ENCODE results near the gene TGFBR3L.

The TGFBR3L gene

DNA sequence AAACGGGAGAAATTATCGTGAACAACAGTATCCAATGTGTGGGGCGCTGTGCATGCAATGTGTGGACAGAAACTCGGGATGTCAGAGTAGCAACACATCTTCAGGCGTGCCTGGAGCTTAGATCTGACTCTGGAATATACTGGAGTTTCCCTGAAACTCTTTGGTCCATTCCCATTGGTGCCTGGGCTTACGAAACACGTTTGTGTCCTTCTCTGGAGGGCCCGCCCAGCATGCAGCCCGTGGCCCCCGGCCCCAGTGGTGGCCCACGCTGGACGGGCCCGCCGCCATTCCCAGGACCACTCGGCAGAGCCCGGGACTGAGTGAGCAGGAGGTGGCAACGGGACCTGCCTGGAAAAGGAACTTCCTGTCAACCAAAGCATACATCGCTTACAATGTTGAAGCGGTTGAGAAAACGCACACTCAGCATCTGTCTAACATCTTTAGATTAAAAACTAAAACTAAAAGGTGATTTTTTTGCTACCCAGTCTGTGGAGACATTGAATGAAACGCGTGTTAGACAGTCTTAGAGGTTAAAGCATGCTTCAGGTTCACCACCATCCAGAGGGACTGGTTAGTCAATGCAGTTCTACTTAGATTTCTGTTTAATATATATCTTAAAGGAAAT, 48.1 kb downstream of the TGFBR3L start:
- no peak overlapping the region for H3K4me3 Mint-ChIP-seq
- H3K36me3 Mint-ChIP-seq (ENCODE audit: insufficient read depth) = peaks cover 38% of the 10 kb centered on the region
- no peak overlapping the region for H3K27ac Mint-ChIP-seq

DNA sequence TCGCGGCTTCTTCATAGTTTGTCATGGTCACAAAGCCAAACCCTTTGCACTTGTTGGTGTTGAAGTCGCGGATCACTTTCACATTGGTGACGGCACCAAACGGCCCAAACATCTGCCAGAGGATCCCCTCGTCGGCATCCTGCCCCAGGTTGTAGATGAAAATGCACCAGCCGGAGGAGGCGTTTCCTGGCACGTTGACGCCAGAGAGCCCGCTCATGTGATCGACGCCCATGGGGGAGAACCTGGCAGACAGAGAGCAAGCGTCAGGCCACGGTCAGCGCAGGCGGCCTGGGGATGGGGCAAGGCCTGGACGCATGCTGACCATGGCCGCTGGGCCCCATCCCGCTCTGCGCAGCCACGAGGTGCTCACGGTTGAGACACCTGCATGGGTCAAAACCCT, 48.9 kb downstream of the TGFBR3L start:
- no peak overlapping the region for H3K27ac Mint-ChIP-seq
- no peaks in the 10 kb centered on the region for H3K4me1 Mint-ChIP-seq (ENCODE audit: low read depth in 2 of 2)
- no peaks in the 10 kb centered on the region for H3K9me3 Mint-ChIP-seq
- ATAC-seq (replicated peaks) (no peak), DNase-seq (no peak)
- H3K27me3 Mint-ChIP-seq = no peaks in the 10 kb centered on the region
- H3K36me3 Mint-ChIP-seq (ENCODE audit: insufficient read depth) = peaks cover 39% of the 10 kb centered on the region
- no peak overlapping the region for H3K4me3 Mint-ChIP-seq

More for the DNA sequence above, 48.1 kb downstream of the TGFBR3L start:
- Mint-ChIP-seq H3K27me3 (no peaks in the 10 kb centered on the region), H3K4me1 (ENCODE audit: low read depth in 2 of 2) (no peaks in the 10 kb centered on the region), H3K9me3 (no peaks in the 10 kb centered on the region)
- no peak for DNase-seq
- no peak for ATAC-seq (replicated peaks)

DNA sequence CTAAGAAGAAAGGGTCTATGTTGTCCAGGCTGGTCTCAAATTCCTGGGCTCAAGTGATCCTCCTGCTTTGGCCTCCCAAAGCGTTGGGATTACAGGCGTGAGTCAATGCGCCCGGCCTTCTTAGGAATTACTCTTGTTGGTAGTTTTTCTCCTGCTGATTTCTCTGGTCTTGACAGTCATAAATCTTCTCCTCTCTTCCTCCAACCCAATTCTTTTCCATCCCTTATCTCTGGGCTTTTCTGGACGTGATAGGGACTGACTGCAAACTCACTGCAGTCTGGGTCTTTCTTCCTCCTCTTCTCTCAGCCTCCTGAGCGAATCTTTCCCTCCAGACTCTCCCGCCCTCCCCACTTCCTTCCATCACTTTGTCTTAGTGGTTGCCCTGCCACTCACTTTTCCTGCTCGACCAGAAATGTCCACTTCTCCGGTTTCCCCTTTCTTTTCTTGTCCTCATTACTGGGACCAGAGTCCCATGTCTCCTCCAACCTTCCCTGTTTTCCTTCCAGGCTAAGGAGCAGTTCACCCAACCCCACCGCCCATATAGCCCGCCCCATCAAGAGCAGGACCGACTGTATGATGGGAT, 50.7 kb downstream of the TGFBR3L start:
- Mint-ChIP-seq H3K27ac (peak overlapping the region in 1 of 2 donors; percentile 15), H3K4me1 (ENCODE audit: low read depth in 2 of 2) (no peaks in the 10 kb centered on the region), H3K36me3 (ENCODE audit: insufficient read depth) (peaks cover 45% of the 10 kb centered on the region), H3K4me3 (no peak overlapping the region), H3K27me3 (no peaks in the 10 kb centered on the region), H3K9me3 (no peaks in the 10 kb centered on the region)
- no peak for DNase-seq
- ATAC-seq (replicated peaks) = no peak

DNA sequence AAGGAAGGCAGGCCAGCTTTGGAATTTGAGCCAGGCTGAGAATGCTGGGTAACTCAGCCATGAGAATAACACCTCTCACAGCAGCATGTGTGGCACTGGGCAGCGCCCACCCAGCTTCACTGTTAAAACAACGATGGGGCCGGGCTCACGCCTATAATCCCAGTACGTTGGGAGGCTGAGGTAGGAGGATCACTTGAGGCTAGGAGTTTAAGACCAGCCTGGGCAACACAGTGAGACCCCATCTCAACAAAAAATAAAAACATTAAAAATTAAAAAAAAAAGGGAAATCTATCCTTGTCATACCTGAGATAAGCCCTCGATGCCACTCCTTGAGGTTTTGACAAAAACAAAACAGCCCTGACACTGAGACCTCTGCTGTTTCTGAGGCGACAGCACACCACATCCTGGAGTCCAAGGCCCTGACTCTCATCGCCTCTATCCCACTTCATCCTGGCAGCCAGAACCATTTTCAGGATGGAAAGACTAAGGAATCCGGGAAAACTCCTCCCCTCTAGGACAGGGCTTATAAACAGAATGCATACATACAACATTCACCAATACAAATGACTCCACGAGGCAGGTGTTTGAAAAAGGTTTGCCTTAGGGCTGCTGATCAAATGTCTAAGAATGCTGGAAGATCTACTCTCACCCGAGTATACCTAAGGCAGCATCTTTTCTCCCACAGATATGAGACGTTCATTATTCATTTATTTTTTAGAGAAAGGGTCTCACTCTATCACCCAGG, 51.5 kb downstream of the TGFBR3L start:
- no peaks in the 10 kb centered on the region for H3K9me3 Mint-ChIP-seq
- H3K36me3 Mint-ChIP-seq (ENCODE audit: insufficient read depth) = peaks cover 52% of the 10 kb centered on the region
- no peaks in the 10 kb centered on the region for H3K4me1 Mint-ChIP-seq (ENCODE audit: low read depth in 2 of 2)
- DNase-seq (no peak), ATAC-seq (replicated peaks) (no peak)
- peak overlapping the region; percentile 15 to 44 for H3K27ac Mint-ChIP-seq
- H3K4me3 Mint-ChIP-seq = no peak overlapping the region
- no peaks in the 10 kb centered on the region for H3K27me3 Mint-ChIP-seq

DNA sequence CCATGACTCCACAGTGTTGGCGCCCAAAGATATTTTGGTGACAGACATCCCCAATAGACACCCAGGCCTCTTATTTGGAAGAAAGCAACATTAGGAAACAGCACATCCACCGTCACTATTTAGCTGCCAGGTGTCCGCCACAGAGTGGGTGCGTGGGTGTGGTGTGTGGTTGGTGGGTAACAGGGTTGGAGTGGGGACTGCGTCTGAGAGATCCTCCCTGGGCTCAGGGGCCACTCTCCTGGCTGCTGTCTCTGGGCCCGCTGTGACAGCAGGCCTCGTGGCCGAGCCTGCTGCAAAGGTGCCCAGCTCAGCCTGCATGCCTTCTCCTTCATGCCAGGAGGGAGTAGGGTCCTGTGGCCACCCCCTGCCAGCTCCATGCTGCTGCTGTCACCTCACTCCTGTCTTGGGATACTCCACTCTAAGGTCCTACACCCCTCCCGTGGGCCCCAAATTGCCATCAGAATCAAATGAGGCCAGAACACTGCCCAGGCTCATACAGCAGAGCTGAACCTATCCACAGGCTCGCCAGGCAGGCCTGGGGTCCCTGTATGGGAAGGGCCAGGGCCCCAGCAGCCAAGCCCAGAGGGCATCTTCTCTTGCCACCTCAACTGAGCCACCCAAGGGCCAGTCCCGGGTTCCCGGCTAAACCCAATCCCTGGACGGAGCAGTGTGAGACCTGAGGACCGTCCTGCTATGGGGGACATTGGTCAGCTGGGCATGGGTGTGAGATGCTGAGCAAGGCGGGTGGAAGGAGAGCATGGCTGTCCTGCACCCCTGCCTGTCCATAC, 53.6 kb downstream of the TGFBR3L start:
- H3K36me3 Mint-ChIP-seq (ENCODE audit: insufficient read depth) = peaks cover 49% of the 10 kb centered on the region
- no peak for DNase-seq
- no peaks in the 10 kb centered on the region for H3K4me1 Mint-ChIP-seq (ENCODE audit: low read depth in 2 of 2)
- no peak for ATAC-seq (replicated peaks)
- no peaks in the 10 kb centered on the region for H3K27me3 Mint-ChIP-seq
- H3K9me3 Mint-ChIP-seq = no peaks in the 10 kb centered on the region
- H3K27ac Mint-ChIP-seq = peak overlapping the region; percentile 46 to 69
- no peak overlapping the region for H3K4me3 Mint-ChIP-seq

Measured in effector memory CD8-positive, alpha-beta T cell (primary cell).